Mesendoderm (in vitro differentiated cells): ENCODE measurements around the gene PFAS.
A peak's percentile ranks its signal among the peaks of the same experiment; 100 is the strongest.

ENCODE experiments used
- DNase-seq: peaks from one replicate; pipeline ENCODE4 v3.0.0; 2013
- H2AK5ac ChIP-seq: 2 replicates; pipeline ENCODE4 v1.6.1; 2013; ENCODE audit warnings: low read length, inconsistent platforms
- H2BK120ac ChIP-seq: 2 replicates; pipeline ENCODE4 v1.6.1; 2013; ENCODE audit warnings: low read depth, mild to moderate bottlenecking, low read length, moderate library complexity, mixed read lengths
- H2BK15ac ChIP-seq: replicated peaks from 2 replicates; pipeline ENCODE4 v1.6.1; 2013; ENCODE audit warnings: low read depth, mild to moderate bottlenecking, moderate library complexity
- H2BK5ac ChIP-seq: 2 replicates; pipeline ENCODE4 v1.6.1; 2013; ENCODE audit warnings: low read length, inconsistent platforms
- H3K18ac ChIP-seq: 2 replicates; pipeline ENCODE4 v1.6.1; 2013; ENCODE audit warnings: mild to moderate bottlenecking, low read length, mixed read lengths
- H3K23ac ChIP-seq: one replicate; pipeline ENCODE4 v1.6.1; 2013; ENCODE audit warnings: low read length
- H3K27ac ChIP-seq: 2 replicates; pipeline ENCODE4 v1.5.1; 2013; ENCODE audit warnings: low read depth, mild to moderate bottlenecking, inconsistent platforms, low read length, moderate library complexity
- H3K27me3 ChIP-seq: 2 replicates; pipeline ENCODE4 v1.6.1; 2013; ENCODE audit warnings: low read length, control low read depth, mild to moderate bottlenecking, inconsistent platforms; ENCODE audit not compliant: insufficient read depth, poor library complexity
- H3K36me3 ChIP-seq: 2 replicates; pipeline ENCODE4 v1.6.1; 2013; ENCODE audit warnings: low read length, inconsistent platforms; ENCODE audit not compliant: control insufficient read depth, insufficient read depth
- H3K4ac ChIP-seq: one replicate; pipeline ENCODE4 v1.6.1; 2013; ENCODE audit warnings: low read depth, mild to moderate bottlenecking, low read length, moderate library complexity
- H3K4me1 ChIP-seq: 2 replicates; pipeline ENCODE4 v1.6.1; 2013; ENCODE audit warnings: low read depth, low read length, inconsistent platforms; ENCODE audit not compliant: control insufficient read depth
- H3K4me2 ChIP-seq: 2 replicates; pipeline ENCODE4 v1.6.1; 2013; ENCODE audit warnings: low read length
- H3K4me3 ChIP-seq: 2 replicates; pipeline ENCODE4 v1.5.1; 2013; ENCODE audit warnings: mild to moderate bottlenecking, low read length
- H3K56ac ChIP-seq: one replicate; pipeline ENCODE4 v1.6.1; 2013; ENCODE audit warnings: low read length
- H3K79me1 ChIP-seq: 2 replicates; pipeline ENCODE4 v1.6.1; 2013; ENCODE audit warnings: low read length, inconsistent platforms
- H3K79me2 ChIP-seq: 2 replicates; pipeline ENCODE4 v1.6.1; 2013; ENCODE audit warnings: mild to moderate bottlenecking, low read length; ENCODE audit not compliant: control insufficient read depth, insufficient read depth
- H3K9ac ChIP-seq: 2 replicates; pipeline ENCODE4 v1.6.1; 2013; ENCODE audit warnings: low read length, inconsistent platforms
- H4K5ac ChIP-seq: one replicate; pipeline ENCODE4 v1.6.1; 2013; ENCODE audit warnings: low read length
- H4K8ac ChIP-seq: one replicate; pipeline ENCODE4 v1.6.1; 2013; ENCODE audit warnings: low read depth, mild to moderate bottlenecking, control low read depth, low read length, moderate library complexity
- WGBS: extraction: QIAGEN DNeasy Blood & Tissue Kit; methylation state at CpG from one replicate; pipeline ENCODE4 v1.1.7; 2013; ENCODE audit warnings: low lambda C conversion rate, missing lambda C conversion rate; ENCODE audit not compliant: insufficient coverage; ENCODE audit errors: extremely low coverage; 5-methylcytosine and 5-hydroxymethylcytosine counted together

PFAS gene

DNA sequence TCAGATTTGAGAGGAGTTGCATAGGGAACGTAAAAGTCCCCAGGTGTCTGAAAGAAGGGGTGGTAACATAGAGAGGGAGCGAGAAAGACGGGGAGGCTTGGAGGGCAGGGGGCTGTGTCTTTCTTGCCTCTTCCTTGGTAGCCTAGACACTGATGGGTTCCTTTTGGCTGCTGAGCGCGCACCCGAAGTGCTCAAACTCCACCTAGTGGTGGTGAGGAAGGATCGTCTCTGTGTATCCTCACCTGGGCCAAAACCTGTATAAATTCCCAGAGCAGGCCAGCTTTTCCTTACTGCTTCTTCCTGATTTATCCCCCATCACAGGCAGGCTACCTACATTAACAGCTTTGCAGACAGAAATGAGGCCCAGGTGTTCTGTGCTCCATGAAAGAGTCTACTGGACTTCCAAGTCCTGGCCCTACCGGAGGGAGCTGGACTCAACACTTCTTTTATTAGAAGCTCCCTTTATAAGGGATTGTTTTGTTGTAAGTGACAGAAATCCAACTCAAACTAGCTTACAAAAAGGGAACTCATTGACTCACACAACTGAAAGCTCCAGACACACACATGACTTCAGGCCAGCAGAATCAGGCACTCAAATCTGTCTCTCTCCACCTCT lies 51.6 kb downstream of the PFAS start:
- no peak overlapping the region for H3K4me3 ChIP-seq

DNA sequence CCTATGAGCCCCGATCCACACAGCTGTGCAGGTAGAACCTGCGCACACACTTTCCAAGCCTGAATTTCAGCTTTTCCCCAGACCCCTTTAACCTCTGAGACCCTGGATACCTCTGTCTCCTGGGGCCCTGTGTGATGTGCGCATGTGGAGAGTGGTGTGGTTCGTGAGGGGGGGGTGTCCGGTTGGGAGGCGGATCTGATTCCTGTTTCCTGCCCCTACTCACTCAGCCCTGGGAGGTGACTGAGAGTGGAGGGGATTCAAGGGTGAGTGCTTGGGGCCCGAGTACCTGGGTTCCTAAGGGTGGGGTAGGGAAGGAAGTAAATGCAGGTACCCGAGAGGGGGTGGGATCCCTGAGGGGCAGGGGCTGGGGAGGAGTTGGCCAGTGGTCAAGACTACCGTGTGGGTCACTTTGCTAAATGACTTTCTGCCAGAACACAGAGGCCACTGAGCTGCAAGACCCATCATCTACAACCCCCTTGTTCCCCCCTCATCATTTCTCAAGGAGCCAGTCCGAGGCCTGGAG lies 61.6 kb downstream of the PFAS start:
- Histone ChIP-seq H3K4me1 (peaks cover 9% of the 10 kb centered on the region), H4K8ac (no peak overlapping the region), H3K79me2 (no peaks in the 10 kb centered on the region), H2BK120ac (no peak overlapping the region), H3K27ac (peak overlapping the region; percentile 34), H3K9ac (no peak overlapping the region), H3K4me3 (no peak overlapping the region), H2BK15ac (no peak overlapping the region), H3K18ac (no peak overlapping the region), H3K27me3 (no peaks in the 10 kb centered on the region), H3K4me2 (no peak overlapping the region), H4K5ac (no peak overlapping the region), H2BK5ac (no peak overlapping the region), H2AK5ac (no peak overlapping the region), H3K79me1 (no peaks in the 10 kb centered on the region), H3K4ac (no peak overlapping the region), H3K36me3 (no peaks in the 10 kb centered on the region), H3K56ac (peak overlapping the region; percentile 56), H3K23ac (no peak overlapping the region)
- DNase-seq = no peak
- no CpG with 5 or more reads among the region's 10 CpGs for WGBS

More for the DNA sequence above, 51.6 kb downstream of the PFAS start:
- WGBS = no CpG with 5 or more reads among the region's 8 CpGs
- no peaks in the 10 kb centered on the region for H3K4me1 ChIP-seq
- no peak overlapping the region for H3K23ac ChIP-seq
- no peak overlapping the region for H2BK5ac ChIP-seq
- no peak overlapping the region for H4K8ac ChIP-seq
- no peaks in the 10 kb centered on the region for H3K79me2 ChIP-seq
- no peak overlapping the region for H2AK5ac ChIP-seq
- no peaks in the 10 kb centered on the region for H3K36me3 ChIP-seq
- no peak overlapping the region for H4K5ac ChIP-seq
- DNase-seq = peak; percentile 86
- H3K27me3 ChIP-seq = no peaks in the 10 kb centered on the region
- peak overlapping the region; percentile 24 for H3K9ac ChIP-seq
- H3K4ac ChIP-seq = no peak overlapping the region
- no peak overlapping the region for H2BK120ac ChIP-seq
- no peak overlapping the region for H3K27ac ChIP-seq
- no peaks in the 10 kb centered on the region for H3K79me1 ChIP-seq
- H3K18ac ChIP-seq = no peak overlapping the region
- no peak overlapping the region for H2BK15ac ChIP-seq
- H3K56ac ChIP-seq = peak overlapping the region; percentile 62
- no peak overlapping the region for H3K4me2 ChIP-seq

DNA sequence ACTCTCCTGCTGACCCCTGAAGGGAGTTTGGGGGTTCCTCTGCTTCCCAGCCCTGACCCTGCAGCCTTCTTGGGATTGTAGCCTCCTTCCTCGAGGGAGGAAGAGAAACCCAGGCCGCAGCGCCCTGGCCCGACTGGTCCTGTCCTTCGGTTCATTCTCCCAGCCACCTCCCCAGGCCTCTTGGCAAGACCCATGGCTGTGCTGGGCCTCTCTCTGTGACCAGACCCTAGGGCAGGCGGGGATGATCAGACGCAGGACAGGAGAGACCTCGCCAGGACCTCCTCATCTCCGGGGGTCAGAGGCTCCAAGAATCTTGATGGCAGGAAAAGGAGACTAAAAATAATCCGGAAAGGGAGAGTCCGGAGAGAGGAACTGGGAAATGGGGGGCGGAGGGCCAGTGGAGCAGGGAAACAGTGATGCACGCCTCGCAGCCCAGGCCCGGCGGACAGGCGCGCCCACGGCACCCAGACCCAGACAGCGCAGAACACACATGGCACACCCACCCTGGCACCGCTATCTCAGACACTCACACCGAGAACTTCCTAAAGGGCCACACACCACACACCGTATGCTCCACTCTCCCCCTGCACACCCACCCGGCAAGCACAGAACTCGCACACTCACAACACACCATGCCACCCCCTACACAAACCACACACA lies 62.2 kb downstream of the PFAS start:
- H3K4ac ChIP-seq = no peak overlapping the region
- WGBS = no CpG with 5 or more reads among the region's 25 CpGs

GRCh38 chr17:8312251-8312650 lies 63.2 kb downstream of the PFAS start:
- Histone ChIP-seq H3K56ac (no peak overlapping the region), H4K5ac (no peak overlapping the region), H3K27me3 (peaks cover 5% of the 10 kb centered on the region), H2BK5ac (no peak overlapping the region), H3K79me2 (no peaks in the 10 kb centered on the region), H3K23ac (no peak overlapping the region), H3K18ac (no peak overlapping the region), H3K79me1 (no peaks in the 10 kb centered on the region), H3K4me2 (no peak overlapping the region), H3K4ac (no peak overlapping the region), H3K9ac (no peak overlapping the region), H3K36me3 (no peaks in the 10 kb centered on the region), H2BK120ac (no peak overlapping the region), H4K8ac (no peak overlapping the region), H3K27ac (no peak overlapping the region), H3K4me3 (no peak overlapping the region), H3K4me1 (peaks cover 10% of the 10 kb centered on the region), H2BK15ac (no peak overlapping the region), H2AK5ac (no peak overlapping the region)
- DNase-seq = no peak
- no CpG with 5 or more reads among the region's 13 CpGs for WGBS

More for the DNA sequence above, 62.2 kb downstream of the PFAS start:
- no peak overlapping the region for H2BK5ac ChIP-seq
- no peaks in the 10 kb centered on the region for H3K36me3 ChIP-seq
- no peak overlapping the region for H2BK120ac ChIP-seq
- no peak overlapping the region for H3K9ac ChIP-seq
- DNase-seq = no peak
- H3K56ac ChIP-seq = peak overlapping the region; percentile 34
- H2AK5ac ChIP-seq = peak overlapping the region; percentile 65
- H3K27me3 ChIP-seq = peaks cover 3% of the 10 kb centered on the region
- no peaks in the 10 kb centered on the region for H3K79me1 ChIP-seq
- H2BK15ac ChIP-seq = no peak overlapping the region
- no peak overlapping the region for H3K23ac ChIP-seq
- H3K27ac ChIP-seq = no peak overlapping the region
- H3K79me2 ChIP-seq = no peaks in the 10 kb centered on the region
- H4K5ac ChIP-seq = no peak overlapping the region
- H3K4me3 ChIP-seq = no peak overlapping the region
- H3K18ac ChIP-seq = no peak overlapping the region
- no peak overlapping the region for H3K4me2 ChIP-seq
- no peak overlapping the region for H4K8ac ChIP-seq
- peaks cover 10% of the 10 kb centered on the region for H3K4me1 ChIP-seq

DNA sequence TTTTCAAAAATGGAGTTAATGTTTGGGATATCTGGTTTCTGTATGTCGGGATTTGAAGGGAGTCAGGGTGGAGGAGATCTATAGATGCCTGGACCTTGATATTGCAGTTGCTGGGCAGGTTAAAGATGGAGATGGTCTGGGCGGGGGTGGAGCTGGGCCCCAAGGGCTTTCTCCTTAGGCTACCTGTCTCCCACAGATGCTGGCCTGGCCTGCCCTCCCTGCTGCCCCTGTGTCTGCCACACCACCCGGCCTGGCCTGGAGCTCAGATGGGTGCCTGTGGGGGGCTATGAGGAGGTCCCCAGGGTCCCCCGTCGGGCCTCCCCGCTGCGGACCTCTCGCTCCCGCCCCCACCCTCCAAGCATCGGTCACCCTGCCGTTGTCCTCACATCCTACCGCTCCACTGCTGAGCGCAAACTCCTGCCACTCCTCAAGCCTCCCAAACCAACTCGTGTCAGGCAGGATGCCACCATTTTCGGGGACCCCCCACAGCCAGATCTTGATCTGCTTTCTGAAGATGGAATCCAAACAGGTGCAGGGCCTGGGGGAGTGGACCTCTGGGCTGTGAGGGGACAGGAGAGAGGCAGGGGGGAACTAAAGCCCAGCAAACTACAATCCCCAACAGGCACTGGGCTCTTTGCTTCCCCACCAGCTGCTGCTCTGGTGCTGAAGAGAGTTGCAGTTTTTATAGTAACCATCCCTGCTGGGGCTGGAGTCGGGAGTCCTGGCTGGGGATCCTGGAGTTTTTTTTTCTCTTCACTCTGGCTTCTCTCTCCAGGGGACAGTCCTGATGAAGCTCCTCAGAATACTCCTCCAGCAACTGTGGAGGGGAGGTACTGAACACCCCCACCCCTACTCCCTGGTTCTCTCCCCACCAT lies 63.9 kb downstream of the PFAS start:
- Histone ChIP-seq H3K4me3 (no peak overlapping the region), H3K9ac (no peak overlapping the region), H3K79me1 (no peaks in the 10 kb centered on the region), H2BK5ac (no peak overlapping the region), H3K27me3 (peaks cover 5% of the 10 kb centered on the region), H3K4ac (no peak overlapping the region), H3K27ac (no peak overlapping the region), H4K5ac (no peak overlapping the region), H2BK15ac (no peak overlapping the region), H3K4me2 (no peak overlapping the region), H3K18ac (no peak overlapping the region), H3K4me1 (peaks cover 10% of the 10 kb centered on the region), H3K56ac (no peak overlapping the region), H3K23ac (no peak overlapping the region), H3K79me2 (no peaks in the 10 kb centered on the region), H3K36me3 (no peaks in the 10 kb centered on the region), H2BK120ac (no peak overlapping the region), H4K8ac (no peak overlapping the region), H2AK5ac (no peak overlapping the region)
- no peak for DNase-seq
- no CpG with 5 or more reads among the region's 16 CpGs for WGBS
